Amniotic stem cell (primary cell): Measurements from ENCODE around the gene SYT9.

Experiments used
- DNase-seq: peaks from one replicate; lab custom pipeline; 2025; lab: John Stamatoyannopoulos, UW

The SYT9 gene

DNA sequence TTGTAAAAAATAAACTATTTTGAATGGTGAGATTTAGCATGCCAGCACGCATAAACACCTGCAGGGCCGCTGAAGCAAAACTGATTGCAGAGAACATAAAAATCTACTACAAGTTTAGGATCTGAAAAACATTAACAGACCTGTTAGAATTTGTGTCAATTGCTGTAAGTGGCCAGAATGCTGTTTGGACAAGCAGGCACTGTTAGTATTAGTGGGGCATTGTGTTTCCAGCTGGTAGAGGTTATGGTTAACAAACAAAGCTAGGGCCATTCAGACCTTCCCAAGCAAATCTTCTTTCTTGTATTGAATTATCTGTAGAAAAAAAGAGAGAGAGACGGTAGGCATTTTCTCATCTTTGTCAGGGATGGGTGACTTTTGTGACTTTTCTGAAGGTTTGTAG is 176.0 kb downstream of the SYT9 start:
- DNase-seq: no peak

DNA sequence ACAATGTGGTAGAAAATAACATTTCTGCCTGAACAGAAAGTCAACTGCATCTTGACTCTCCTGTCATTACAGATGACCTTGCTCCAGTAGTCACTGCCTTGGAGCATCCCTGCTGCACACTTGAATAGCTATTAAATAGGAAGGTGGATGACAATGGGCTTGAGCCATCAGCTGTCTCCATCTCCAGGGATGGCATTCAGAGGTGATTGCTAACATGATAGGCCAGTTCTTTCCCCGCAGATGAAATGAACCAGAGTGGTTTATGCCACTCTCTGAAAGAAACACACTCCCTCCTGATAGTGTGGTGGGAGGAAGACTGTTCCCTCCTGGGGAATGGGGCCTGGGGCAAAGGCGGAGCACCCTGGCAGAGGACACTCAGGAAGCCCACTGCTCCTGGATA is 176.5 kb downstream of the SYT9 start:
- no peak for DNase-seq

DNA sequence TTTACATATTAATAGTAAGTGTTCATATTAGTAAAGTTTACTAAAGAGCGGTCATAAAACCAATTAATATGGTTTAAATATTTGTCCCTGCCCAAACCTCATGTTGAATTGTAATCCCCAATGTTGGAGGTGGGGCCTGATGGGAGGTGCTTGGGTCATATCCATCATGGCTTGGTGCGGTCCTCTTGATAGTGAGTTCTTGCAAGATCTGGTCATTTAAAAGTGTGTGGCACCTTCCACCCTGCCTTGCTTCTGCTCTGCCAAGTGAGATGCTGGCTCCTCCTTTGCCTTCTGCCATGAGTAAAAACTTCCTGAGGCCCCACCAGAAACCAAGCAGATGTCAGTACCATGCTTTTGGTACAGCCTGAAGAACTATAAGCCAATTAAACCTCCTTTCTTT is 178.8 kb downstream of the SYT9 start:
- DNase-seq: no peak

DNA sequence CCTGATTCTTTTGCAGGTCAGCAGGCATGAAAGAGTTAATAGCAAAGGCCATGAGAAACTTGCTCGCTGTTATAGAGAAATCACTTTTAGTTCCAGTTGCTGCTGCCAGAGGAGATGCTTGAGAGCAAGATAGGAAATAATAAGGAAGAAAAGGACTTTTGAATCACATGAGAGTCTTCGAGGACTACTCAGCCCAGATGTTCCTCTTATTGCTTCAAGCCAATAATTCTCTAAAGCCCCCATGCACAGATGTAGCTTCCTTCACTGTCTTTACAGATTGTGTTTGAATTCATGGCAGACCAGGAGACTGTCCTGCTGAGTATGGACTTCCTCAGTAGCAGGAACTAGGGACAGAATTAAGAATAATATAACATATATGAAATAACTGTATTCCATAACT is 183.5 kb downstream of the SYT9 start:
- no peak for DNase-seq

DNA sequence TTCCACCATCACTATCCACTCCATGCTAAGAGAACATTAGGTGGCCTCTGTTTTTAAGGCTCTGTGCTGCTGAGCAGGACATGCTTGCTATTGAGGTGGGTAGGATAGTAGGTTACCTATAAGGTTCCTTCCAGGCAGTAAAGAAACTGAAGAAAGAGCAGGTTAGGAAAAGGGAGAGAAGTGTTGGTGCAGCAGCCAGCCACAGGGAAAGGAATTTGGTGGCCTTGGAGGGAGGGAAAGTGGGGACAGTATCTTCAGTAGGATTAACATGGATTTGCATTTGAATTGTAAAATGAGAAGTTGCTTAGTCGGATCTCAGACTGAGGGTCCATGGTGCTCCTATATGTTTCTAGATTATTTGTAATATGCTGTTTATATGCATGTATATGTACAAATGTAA is 184.4 kb downstream of the SYT9 start:
- DNase-seq: no peak

DNA sequence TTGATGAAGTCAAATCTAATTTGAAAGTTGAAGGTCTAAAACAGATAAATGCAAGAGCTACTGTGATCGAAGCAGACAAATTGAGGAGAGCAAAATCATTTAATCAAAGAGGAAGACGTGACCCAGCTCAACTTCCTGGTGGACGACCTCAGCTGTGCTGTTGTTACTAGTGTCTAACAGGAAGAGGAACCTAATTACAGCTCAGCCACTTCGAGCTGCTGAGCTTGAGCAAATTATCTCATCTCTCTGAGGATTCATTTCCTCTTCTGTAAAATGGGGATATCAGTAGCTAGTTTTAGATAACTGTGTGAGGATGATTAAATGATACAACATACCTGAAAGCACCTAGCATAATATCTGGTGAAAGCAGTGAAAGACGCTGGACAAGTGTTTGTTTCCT is 185.0 kb downstream of the SYT9 start:
- DNase-seq: no peak

DNA sequence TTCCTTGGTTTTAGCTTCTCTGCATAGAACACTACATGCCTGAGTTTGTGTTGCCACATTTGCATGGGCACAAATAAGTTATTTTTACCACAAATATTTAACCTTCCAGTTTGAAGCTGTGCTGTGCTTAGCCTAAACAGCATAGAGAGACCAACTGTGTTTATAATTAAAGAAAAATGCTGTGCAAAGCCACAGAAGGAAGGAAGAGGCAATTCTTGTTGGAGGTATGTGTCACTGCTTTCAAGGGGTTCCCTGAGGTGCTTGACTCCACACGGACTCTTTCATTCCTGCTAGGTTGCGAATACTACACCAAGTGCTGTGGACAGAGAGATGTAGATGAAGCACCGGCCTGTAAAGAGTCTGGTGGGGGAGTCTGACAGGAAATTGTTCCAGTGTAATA is 186.0 kb downstream of the SYT9 start:
- DNase-seq: no peak

DNA sequence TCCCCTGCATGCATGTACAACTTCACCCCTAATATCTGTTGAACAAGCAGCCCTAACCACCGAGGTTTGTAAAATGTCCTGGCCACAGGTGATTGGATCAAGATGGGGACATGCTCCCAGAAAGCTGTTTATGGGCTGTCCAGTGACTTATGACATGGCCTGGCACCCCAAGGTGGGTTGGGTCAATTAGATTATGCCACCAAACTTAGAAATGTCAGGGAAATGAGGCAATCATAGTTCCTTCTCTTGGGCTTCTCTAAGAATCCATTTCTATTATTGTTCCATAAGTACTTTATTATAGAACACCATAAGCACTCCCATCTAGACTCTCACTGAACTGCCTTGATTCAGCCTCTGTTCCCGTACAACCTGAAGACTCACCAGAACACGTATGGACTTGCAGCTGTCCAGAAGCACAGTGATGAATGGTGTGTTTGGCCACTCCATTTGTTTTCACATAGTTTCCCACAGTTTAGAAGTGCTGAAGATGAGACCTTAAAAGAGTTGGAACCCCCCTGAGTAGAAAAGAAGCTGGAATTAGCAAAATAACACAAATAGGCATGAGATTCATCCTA is 188.1 kb downstream of the SYT9 start:
- no peak for DNase-seq

DNA sequence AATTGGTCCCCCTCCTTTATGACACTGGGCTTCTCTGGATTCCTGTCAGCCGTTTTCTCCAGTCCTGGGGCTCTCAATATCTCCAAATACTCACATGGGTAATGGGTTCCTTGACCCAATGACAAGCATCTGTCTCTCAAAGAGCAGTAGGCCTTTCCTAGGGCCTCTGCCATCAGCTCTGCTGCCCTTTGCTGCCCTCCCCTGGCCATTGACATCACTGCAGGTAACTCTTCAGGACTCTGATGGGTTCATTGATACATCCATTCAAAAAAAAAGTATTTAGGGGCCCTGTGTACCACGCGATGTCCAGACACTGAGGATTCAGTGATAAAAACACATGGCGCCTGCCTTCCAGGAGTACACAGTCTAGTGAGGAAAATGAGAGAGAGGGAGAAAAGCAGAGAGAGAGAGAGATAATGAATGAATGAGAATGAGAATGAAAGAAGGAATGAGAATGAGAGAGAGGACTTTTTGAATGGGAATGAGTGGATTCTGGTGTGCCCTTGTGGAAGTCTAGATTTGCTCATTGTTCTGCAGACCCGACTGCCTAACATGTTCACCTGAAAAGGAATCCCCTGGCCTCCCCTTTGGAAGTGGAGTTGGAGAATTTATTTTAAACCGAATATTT is 191.0 kb downstream of the SYT9 start:
- DNase-seq: peak; percentile 23

DNA sequence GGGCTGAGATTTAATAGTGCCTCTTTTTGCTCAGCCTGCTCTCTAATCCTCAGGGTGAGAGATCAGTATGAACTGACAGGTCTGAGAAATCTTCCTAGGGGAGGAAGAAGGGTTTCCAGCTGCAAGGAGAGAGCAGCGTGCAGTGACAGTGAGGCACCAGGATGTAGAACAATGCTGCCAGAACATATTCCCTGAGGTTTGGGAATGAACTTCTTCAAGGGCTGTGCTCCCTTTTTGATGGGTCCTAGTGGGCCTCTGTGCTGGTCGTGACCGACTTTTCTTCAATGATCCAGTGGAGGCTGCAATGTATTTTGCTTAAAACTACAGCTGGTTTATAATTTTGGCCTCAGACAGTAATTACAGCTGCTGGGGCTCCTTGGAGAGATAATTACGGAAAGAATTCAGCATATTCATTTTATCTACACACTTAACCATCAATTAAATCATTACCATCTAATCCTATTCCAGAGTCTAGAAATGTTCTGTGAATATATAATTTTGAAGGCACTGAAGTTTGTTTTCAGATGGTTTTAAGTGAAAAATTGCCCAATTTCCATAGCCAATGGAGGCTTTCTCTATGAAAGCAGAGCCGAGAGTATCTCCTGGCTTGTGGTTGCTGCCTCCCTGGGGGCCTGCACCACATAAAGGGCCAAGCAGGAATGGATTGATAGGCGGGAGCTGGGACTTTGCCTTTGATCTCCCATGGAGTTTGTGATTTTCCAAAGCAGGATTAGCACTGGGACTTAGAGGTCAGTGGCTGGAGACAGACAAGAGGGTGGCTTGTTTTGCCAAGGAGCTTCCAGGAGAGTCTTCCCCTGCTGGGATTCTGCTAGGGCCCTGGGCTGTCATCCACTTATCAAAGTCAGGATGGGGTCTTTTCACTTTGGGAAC is 192.6 kb downstream of the SYT9 start:
- no peak for DNase-seq

DNA sequence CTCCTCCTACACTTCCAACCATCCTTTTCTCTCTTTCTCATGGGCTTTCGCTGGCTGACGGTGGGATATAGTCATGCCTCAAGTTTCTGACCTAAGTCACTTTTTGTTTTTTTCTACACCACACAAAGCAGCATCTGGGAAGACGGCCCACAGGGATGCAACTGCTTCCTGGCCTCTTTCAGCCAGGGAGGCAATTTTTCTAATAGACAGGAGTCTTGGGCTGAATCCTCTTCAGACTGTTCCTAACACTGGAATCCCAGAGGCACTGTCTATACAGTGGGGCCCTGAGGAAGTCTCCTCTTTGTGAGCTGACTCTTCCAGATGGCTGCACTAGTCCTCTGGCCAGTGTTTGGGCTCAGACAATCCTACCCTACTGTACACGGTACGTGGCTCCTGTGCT is 193.9 kb downstream of the SYT9 start:
- no peak for DNase-seq

DNA sequence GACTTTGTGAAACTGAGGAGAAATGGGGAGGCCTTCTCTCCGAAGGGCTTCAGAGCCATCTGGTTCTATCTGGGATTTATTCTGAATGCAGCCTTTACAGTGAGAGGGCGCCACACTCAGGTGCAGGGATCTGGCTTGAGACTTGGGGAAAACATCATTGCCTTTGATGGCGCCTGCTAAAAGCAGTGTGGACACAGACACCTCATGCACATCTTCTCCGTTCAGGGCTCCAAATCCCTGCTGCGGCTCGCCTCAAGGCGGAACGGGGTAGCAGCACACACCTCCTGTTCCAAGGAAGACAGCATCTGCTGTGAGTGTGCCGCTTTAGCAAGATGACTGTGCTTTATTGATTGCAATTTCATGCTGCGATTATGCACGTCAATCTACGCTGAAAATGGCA is 196.5 kb downstream of the SYT9 start:
- DNase-seq: no peak

DNA sequence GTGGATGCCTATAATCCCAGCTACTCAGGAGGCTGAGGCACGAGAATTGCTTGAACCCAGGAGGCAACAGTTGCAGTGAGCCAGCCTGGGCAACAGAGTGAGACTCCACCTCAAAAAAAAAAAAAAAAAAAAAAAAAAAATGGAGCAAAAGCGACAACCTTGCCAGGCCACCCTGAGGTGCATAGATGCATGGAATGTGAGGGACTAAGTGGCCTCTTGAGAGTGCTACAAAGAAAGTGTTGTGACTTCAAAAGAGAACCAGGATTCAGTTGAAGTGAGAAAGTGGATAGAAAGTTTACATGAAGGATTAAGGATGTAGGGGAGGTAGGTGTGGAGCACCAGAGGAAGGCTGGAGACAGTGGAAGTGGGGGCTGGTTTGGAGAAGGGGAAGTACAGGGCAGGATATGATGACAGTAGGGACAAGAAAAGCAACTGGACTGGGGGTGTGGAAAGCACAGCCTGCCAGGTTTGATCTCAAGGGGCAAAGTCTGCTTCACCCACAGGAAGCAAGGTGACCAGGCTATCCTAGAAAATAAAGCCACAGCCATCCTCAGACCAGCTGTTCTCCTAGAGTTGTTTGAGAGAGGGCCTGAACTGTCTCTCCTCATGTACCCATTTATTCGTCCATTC is 197.6 kb downstream of the SYT9 start:
- DNase-seq: no peak

DNA sequence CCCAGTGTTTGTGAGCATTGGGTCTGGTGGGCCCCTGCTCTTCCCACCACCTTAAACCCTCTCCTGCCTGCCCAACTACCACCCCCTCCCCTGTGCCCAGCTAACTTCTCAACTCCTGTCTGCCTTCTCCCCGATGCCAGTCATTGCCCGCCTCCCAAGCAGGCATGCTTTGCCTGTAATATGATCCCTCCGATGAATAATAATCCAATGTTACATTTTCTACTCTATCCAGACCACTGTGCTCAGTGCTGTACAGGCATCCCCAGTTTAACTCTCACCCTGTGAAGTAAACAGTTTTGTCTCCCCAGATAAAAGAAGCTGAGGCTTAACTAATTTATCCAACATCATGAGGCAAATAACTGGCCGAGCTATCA is 198.1 kb downstream of the SYT9 start:
- no peak for DNase-seq

DNA sequence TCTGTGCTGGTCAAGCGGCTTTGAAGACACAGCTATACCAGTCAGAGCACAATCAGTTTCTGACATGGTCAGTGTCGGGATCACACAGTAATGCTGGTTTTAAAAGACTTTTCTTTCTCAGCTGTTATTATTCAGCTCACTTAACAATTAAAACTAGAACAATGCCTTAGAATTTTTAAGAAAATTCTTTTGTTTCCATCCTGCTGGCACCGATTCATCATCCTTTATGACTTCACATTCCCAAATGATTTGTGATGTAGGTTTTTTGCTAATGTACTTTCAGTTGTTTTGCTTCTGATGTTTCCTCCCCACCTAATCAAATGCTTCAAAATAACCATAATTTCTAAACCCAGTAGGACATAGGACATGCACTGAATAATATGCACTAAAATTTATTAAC is 199.1 kb downstream of the SYT9 start:
- DNase-seq: no peak

DNA sequence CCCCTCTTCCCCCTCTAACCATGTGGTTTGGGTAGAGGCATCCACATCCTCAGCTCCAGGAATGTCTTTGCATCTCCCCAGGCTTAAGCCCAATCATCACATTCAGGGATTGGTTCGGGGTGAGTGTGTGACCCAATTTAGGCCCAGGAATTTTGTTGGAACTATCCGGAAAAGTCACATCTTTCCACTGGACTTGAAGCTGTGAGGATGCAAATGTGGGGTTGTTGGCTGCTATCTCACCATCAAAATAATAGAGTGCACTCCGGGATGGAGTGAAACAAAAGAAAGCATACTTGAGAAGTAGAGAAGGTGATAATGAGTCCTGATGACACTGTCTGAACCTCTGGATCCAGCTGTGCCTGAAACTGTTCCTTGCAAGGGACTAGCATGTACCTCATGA is 199.8 kb downstream of the SYT9 start:
- no peak for DNase-seq

DNA sequence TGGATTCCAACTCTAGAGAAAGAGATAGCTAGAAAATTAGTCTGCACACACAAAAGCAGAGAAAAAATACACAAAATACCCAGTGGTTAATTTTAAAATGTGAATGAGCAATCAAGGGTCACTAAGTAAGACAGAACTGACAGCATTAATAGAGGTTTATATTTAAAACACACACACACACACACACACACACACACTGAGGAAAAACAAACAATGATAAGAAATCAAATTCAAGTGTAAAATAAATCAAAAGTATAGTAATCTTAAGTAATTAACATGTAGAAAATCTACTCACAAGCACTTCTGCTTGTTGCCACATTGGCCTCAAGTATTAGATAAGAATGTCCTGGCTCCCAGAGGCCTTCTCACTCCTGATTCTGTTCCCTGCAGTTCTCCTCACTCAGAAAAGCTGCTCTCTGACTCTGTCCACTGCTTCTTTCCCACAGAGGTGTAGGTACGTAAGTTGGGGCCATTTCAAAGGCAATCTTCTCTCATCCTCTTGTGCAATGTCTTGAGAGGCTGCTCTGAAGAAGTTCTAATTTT is 200.3 kb downstream of the SYT9 start:
- no peak for DNase-seq

DNA sequence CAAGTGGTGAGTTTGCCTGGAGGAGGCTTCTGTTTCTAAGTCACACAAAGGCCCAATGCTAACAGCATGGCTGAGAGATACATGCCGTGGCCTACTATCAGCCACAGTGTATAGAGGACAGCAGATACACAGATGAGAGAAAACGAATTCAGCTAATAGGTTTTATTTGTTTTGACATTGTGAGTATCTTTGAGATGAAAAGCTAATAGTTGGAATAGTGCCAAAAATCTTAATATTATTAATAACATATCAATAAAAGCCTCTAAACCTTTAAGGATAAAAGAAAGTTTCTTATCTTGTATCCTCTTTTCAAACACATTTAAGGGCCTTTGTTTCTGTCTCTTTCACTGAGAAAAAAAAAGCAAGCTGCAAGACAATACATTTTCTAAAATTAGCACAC is 203.2 kb downstream of the SYT9 start:
- no peak for DNase-seq

DNA sequence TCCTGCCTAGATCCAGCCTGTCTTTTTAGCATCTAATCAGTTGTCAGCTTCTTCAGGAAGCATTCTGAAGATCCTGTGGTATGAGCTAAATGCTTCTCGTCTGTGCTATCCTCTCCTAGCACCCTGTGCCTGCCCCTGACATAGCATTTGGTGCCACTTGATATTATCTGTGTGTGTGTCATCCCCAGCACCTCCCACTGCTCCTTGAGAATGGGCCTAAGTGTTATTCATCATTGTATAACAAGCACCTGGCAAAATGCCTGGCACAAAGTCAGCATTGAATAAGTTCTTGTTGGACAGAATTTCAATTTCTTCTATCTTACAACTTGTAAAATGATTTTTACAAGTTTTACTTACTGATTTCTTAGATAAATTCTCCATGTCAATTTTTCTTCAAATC is 205.5 kb downstream of the SYT9 start:
- DNase-seq: no peak

DNA sequence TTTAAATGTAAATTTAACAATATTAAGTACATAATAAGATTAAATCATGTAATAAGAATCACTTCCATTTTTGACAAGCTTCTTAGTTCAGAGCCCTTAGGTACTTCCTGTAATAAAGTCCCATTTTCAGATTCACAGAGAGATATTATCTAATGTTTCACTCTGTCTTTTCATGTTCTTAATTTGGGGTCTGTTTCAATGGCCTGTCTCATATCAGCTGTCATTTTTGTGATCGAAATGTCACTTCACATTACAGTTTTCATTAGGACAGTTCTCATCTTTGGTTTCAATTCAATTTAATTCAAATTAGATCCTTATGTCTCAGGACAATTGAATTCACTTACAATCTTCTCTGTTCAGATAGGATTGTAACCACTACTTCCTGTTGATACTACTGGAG is 211.0 kb downstream of the SYT9 start:
- DNase-seq: no peak

DNA sequence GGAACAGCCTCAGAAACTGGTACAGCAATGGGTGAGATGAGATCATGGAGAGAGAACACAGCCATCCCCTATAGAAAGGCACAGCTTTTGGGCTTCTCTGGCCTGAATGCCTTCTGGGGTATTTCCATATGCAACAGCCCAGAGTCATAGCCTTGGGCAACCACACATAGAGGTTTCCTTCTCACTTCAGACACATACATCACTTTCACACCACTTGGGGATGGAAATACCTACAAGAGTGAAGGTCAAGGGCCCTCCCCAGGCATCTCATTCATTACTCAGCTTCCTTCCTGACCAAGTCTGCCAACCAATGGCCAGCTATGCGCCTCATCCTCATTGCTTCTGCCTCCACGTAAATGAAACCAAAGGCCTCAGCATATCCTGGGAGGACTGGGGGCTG is 215.9 kb downstream of the SYT9 start:
- no peak for DNase-seq

DNA sequence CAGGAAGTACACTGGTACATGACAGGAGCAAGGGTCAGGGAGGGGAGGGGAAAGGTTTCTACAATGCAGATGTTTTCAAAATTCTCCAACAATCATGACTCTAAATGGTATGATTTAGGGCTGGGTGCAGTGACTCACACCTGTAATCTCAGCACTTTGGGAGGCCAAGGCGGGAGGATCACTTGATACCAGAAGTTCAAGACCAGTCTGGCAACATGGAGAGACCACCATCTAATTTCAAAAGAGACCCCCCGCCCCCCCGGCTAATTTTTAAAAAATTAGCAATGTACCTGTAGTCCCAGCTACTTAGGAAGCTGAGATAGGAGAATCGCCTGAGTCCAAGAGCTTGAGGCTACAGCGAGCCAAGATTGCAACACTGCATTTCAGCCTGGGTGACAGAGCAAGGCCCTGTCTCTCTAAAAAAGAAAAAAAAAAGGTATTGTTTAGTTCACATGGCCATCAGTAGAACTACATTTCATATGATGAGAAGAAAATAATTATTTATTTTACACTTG is 217.7 kb downstream of the SYT9 start:
- DNase-seq: no peak

DNA sequence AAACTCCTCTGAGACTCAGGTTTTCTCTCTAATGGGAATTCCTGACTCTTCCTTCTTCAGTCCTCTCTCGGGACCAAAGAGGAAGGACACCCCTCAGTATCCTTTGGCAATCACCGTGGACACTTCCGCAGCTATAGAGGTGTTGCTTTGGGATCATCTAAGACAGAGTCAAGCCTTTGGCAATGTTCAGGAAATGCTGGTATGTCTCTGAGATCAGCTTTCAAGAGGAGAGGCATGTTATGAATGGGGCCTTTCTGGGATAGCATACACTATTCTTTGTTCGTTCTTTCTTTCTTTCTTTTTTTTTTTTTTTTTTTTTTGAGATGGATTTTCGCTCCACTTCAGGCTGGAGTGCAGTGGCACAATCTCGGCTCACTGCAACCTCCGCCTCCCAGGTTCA is 219.4 kb downstream of the SYT9 start:
- DNase-seq: no peak
